ENCODE measurements around the gene FAH.

DNA sequence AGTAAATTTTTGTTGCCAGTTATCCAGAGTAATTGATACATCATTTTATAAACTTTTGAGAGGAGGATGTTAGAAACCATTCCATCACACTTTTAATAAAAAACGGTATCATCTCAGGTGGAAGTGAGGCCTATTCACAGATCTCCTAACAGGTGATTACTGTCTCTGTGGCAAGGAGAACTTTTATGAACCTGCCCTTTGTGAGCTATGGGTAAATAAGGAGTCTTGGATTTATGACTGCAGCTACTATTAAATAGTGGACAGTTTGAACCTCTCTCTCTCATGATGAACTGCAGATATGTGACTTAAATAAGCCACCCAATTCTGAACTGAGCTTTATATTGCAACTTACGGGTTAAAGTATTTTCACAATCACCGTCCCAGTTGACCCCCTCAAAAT lies 47.6 kb upstream of the FAH start:
- TF ChIP-seq EZH2 (IDR thresholded peaks at IDR 0.05; ENCODE audit: low read depth, unreplicated experiment) (no peak), POLR2AphosphoS5 (IDR thresholded peaks at IDR 0.05; ENCODE audit: low read depth) (no peak), CREB1 (CRISPR knock-in tag; IDR thresholded peaks at IDR 0.05; ENCODE audit: low read depth) (no peak), JUNB (IDR thresholded peaks at IDR 0.05; ENCODE audit: unreplicated experiment) (no peak)
- TF ChIP-seq, protein P1, sequence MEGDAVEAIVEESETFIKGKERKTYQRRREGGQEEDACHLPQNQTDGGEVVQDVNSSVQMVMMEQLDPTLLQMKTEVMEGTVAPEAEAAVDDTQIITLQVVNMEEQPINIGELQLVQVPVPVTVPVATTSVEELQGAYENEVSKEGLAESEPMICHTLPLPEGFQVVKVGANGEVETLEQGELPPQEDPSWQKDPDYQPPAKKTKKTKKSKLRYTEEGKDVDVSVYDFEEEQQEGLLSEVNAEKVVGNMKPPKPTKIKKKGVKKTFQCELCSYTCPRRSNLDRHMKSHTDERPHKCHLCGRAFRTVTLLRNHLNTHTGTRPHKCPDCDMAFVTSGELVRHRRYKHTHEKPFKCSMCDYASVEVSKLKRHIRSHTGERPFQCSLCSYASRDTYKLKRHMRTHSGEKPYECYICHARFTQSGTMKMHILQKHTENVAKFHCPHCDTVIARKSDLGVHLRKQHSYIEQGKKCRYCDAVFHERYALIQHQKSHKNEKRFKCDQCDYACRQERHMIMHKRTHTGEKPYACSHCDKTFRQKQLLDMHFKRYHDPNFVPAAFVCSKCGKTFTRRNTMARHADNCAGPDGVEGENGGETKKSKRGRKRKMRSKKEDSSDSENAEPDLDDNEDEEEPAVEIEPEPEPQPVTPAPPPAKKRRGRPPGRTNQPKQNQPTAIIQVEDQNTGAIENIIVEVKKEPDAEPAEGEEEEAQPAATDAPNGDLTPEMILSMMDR (conservative IDR thresholded peaks at IDR 0.05; ENCODE audit: low read depth in 2 of 2), result no peak
